ENCODE results near the gene TET2. TPM values are rescaled to one million over a fixed set of nuclear protein-coding genes. Genes with fewer than 3 reads are reported as not detected.

Gene TET2
- total RNA-seq, 2 donors from 2014 or later: 41.8 to 87.4 TPM

GRCh38 chr4:105265689-105266088 lies 119.0 kb downstream of the TET2 start:
- Mint-ChIP-seq H3K4me1 (peaks cover 7% of the 10 kb centered on the region), H3K27me3 (no peaks in the 10 kb centered on the region), H3K9me3 (no peaks in the 10 kb centered on the region), H3K4me3 (no peak overlapping the region), H3K36me3 (ENCODE audit: low read depth) (peaks cover 98% of the 10 kb centered on the region), H3K27ac (peak overlapping the region; percentile 28)
- ATAC-seq (replicated peaks): no peak

GRCh38 chr4:105267280-105267679 lies 120.6 kb downstream of the TET2 start:
- H3K36me3 Mint-ChIP-seq (ENCODE audit: low read depth): peaks cover 98% of the 10 kb centered on the region
- H3K4me3 Mint-ChIP-seq: no peak overlapping the region

GRCh38 chr4:105272002-105272401 lies 125.3 kb downstream of the TET2 start:
- Mint-ChIP-seq H3K27me3 (no peaks in the 10 kb centered on the region), H3K27ac (peak overlapping the region; percentile 74), H3K4me3 (no peak overlapping the region), H3K9me3 (peaks cover 7% of the 10 kb centered on the region), H3K4me1 (peaks cover 47% of the 10 kb centered on the region), H3K36me3 (ENCODE audit: low read depth) (peaks cover 100% of the 10 kb centered on the region)
- no peak for ATAC-seq (replicated peaks)

More at GRCh38 chr4:105267280-105267679, 120.6 kb downstream of the TET2 start:
- no peaks in the 10 kb centered on the region for H3K27me3 Mint-ChIP-seq
- H3K4me1 Mint-ChIP-seq: peaks cover 15% of the 10 kb centered on the region
- no peak for ATAC-seq (replicated peaks)
- H3K27ac Mint-ChIP-seq: no peak overlapping the region
- no peaks in the 10 kb centered on the region for H3K9me3 Mint-ChIP-seq

- ATAC-seq (replicated peaks): no peak
- Mint-ChIP-seq H3K4me3 (peak overlapping the region; percentile 27), H3K9me3 (peaks cover 7% of the 10 kb centered on the region), H3K36me3 (ENCODE audit: low read depth) (peaks cover 92% of the 10 kb centered on the region), H3K27ac (peak overlapping the region; percentile 71), H3K27me3 (no peaks in the 10 kb centered on the region), H3K4me1 (peaks cover 47% of the 10 kb centered on the region)
These were observed 126.6 kb downstream of the TET2 start for GRCh38 chr4:105273230-105273629.

GRCh38 chr4:105274090-105274489 lies 127.4 kb downstream of the TET2 start:
- Mint-ChIP-seq H3K27ac (peak overlapping the region; percentile 71), H3K4me1 (peaks cover 47% of the 10 kb centered on the region), H3K9me3 (peaks cover 7% of the 10 kb centered on the region), H3K27me3 (no peaks in the 10 kb centered on the region), H3K4me3 (peak overlapping the region; percentile 28), H3K36me3 (ENCODE audit: low read depth) (peaks cover 90% of the 10 kb centered on the region)
- ATAC-seq (replicated peaks): peak; percentile 73

GRCh38 chr4:105274504-105274903 lies 127.8 kb downstream of the TET2 start:
- peak; percentile 18 for ATAC-seq (replicated peaks)
- Mint-ChIP-seq H3K9me3 (peaks cover 7% of the 10 kb centered on the region), H3K27me3 (no peaks in the 10 kb centered on the region), H3K4me1 (peaks cover 47% of the 10 kb centered on the region), H3K36me3 (ENCODE audit: low read depth) (peaks cover 86% of the 10 kb centered on the region), H3K27ac (peak overlapping the region; percentile 71), H3K4me3 (peak overlapping the region; percentile 28)

- H3K4me3 Mint-ChIP-seq: no peak overlapping the region
- peaks cover 41% of the 10 kb centered on the region for H3K4me1 Mint-ChIP-seq
- H3K36me3 Mint-ChIP-seq (ENCODE audit: low read depth): peaks cover 71% of the 10 kb centered on the region
- H3K27ac Mint-ChIP-seq: peak overlapping the region; percentile 66
- peaks cover 7% of the 10 kb centered on the region for H3K9me3 Mint-ChIP-seq
- peak; percentile 51 for ATAC-seq (replicated peaks)
- H3K27me3 Mint-ChIP-seq: no peaks in the 10 kb centered on the region
These were observed 129.9 kb downstream of the TET2 start for GRCh38 chr4:105276361-105277104.

GRCh38 chr4:105277702-105278101 lies 131.0 kb downstream of the TET2 start:
- Mint-ChIP-seq H3K9me3 (peaks cover 7% of the 10 kb centered on the region), H3K4me3 (no peak overlapping the region), H3K4me1 (peaks cover 41% of the 10 kb centered on the region), H3K27ac (no peak overlapping the region), H3K36me3 (ENCODE audit: low read depth) (peaks cover 60% of the 10 kb centered on the region), H3K27me3 (no peaks in the 10 kb centered on the region)
- ATAC-seq (replicated peaks): no peak

GRCh38 chr4:105279314-105279713 lies 132.6 kb downstream of the TET2 start:
- H3K27me3 Mint-ChIP-seq: no peaks in the 10 kb centered on the region
- ATAC-seq (replicated peaks): peak; percentile 32
- H3K36me3 Mint-ChIP-seq (ENCODE audit: low read depth): peaks cover 44% of the 10 kb centered on the region
- peaks cover 29% of the 10 kb centered on the region for H3K4me1 Mint-ChIP-seq
- no peak overlapping the region for H3K4me3 Mint-ChIP-seq
- H3K27ac Mint-ChIP-seq: no peak overlapping the region
- H3K9me3 Mint-ChIP-seq: peaks cover 4% of the 10 kb centered on the region

GRCh38 chr4:105280338-105281123 lies 133.9 kb downstream of the TET2 start:
- peaks cover 31% of the 10 kb centered on the region for H3K36me3 Mint-ChIP-seq (ENCODE audit: low read depth)
- no peak overlapping the region for H3K4me3 Mint-ChIP-seq
- H3K9me3 Mint-ChIP-seq: no peaks in the 10 kb centered on the region
- peak overlapping the region; percentile 31 for H3K27ac Mint-ChIP-seq
- peak; percentile 57 for ATAC-seq (replicated peaks)
- no peaks in the 10 kb centered on the region for H3K27me3 Mint-ChIP-seq
- peaks cover 18% of the 10 kb centered on the region for H3K4me1 Mint-ChIP-seq

- H3K36me3 Mint-ChIP-seq (ENCODE audit: low read depth): peaks cover 26% of the 10 kb centered on the region
- H3K4me1 Mint-ChIP-seq: peaks cover 17% of the 10 kb centered on the region
- no peak overlapping the region for H3K4me3 Mint-ChIP-seq
- H3K27ac Mint-ChIP-seq: peak overlapping the region; percentile 31
- H3K27me3 Mint-ChIP-seq: no peaks in the 10 kb centered on the region
- ATAC-seq (replicated peaks): no peak
- H3K9me3 Mint-ChIP-seq: no peaks in the 10 kb centered on the region
These were observed 134.4 kb downstream of the TET2 start for GRCh38 chr4:105281124-105281415.

GRCh38 chr4:105282489-105282888 lies 135.8 kb downstream of the TET2 start:
- Mint-ChIP-seq H3K36me3 (ENCODE audit: low read depth) (peaks cover 16% of the 10 kb centered on the region), H3K27me3 (no peaks in the 10 kb centered on the region), H3K4me3 (no peak overlapping the region), H3K27ac (peak overlapping the region; percentile 7), H3K4me1 (peaks cover 17% of the 10 kb centered on the region), H3K9me3 (peaks cover 6% of the 10 kb centered on the region)
- ATAC-seq (replicated peaks): no peak

GRCh38 chr4:105283501-105283900 lies 136.8 kb downstream of the TET2 start:
- H3K27ac Mint-ChIP-seq: no peak overlapping the region
- H3K36me3 Mint-ChIP-seq (ENCODE audit: low read depth): peaks cover 9% of the 10 kb centered on the region
- H3K27me3 Mint-ChIP-seq: no peaks in the 10 kb centered on the region
- peaks cover 7% of the 10 kb centered on the region for H3K9me3 Mint-ChIP-seq
- ATAC-seq (replicated peaks): no peak
- H3K4me1 Mint-ChIP-seq: peaks cover 18% of the 10 kb centered on the region
- no peak overlapping the region for H3K4me3 Mint-ChIP-seq

GRCh38 chr4:105288121-105288520 lies 141.4 kb downstream of the TET2 start:
- H3K4me1 Mint-ChIP-seq: peaks cover 10% of the 10 kb centered on the region
- H3K27ac Mint-ChIP-seq: no peak overlapping the region
- no peaks in the 10 kb centered on the region for H3K27me3 Mint-ChIP-seq
- H3K4me3 Mint-ChIP-seq: no peak overlapping the region
- no peak for ATAC-seq (replicated peaks)
- H3K9me3 Mint-ChIP-seq: peaks cover 12% of the 10 kb centered on the region
- H3K36me3 Mint-ChIP-seq (ENCODE audit: low read depth): no peaks in the 10 kb centered on the region

- H3K4me3 Mint-ChIP-seq: no peak overlapping the region
These were observed 145.2 kb downstream of the TET2 start for GRCh38 chr4:105291925-105292324.

More at GRCh38 chr4:105291925-105292324, 145.2 kb downstream of the TET2 start:
- no peak for ATAC-seq (replicated peaks)
- peaks cover 8% of the 10 kb centered on the region for H3K9me3 Mint-ChIP-seq
- no peaks in the 10 kb centered on the region for H3K36me3 Mint-ChIP-seq (ENCODE audit: low read depth)
- H3K4me1 Mint-ChIP-seq: peaks cover 5% of the 10 kb centered on the region
- H3K27me3 Mint-ChIP-seq: no peaks in the 10 kb centered on the region
- H3K27ac Mint-ChIP-seq: no peak overlapping the region
